Endothelial cell (in vitro differentiated cells): ENCODE data around the gene TMEM242. TPM values are rescaled to one million over a fixed set of nuclear protein-coding genes. Genes with fewer than 3 reads are reported as not detected.

Experiments used
- DNase-seq: peaks from one replicate; pipeline ENCODE4 v3.0.0; 2021; ENCODE audit warnings: low spot score
- H3K27ac Mint-ChIP-seq: one replicate; pipeline ENCODE4 v1.8.0; 2021; ENCODE audit warnings: mixed read lengths, inconsistent platforms; ENCODE audit not compliant: unreplicated experiment
- H3K27me3 Mint-ChIP-seq: one replicate; pipeline ENCODE4 v1.8.0; 2021; ENCODE audit warnings: mild to moderate bottlenecking, moderate library complexity, mixed read lengths, inconsistent platforms; ENCODE audit not compliant: unreplicated experiment
- H3K36me3 Mint-ChIP-seq: one replicate; pipeline ENCODE4 v1.8.0; 2021; ENCODE audit warnings: mild to moderate bottlenecking, low read depth, mixed read lengths, inconsistent platforms; ENCODE audit not compliant: unreplicated experiment
- H3K4me1 Mint-ChIP-seq: one replicate; pipeline ENCODE4 v1.8.0; 2021; ENCODE audit warnings: mild to moderate bottlenecking, mixed read lengths, inconsistent platforms; ENCODE audit not compliant: unreplicated experiment
- H3K4me3 Mint-ChIP-seq: one replicate; pipeline ENCODE4 v1.8.0; 2021; ENCODE audit warnings: mild to moderate bottlenecking, mixed read lengths, inconsistent platforms; ENCODE audit not compliant: unreplicated experiment
- H3K9me3 Mint-ChIP-seq: one replicate; pipeline ENCODE4 v1.8.0; 2021; ENCODE audit warnings: mixed read lengths, inconsistent platforms; ENCODE audit not compliant: unreplicated experiment
- total RNA-seq: library from RNA; stranded (reverse); fragmentation: NEBNext Ultra II Directional; extraction: Animal tissue kit (Norgen Biotek cat#: 25700); gene quantifications from one replicate; pipeline ENCODE4 v1.2.1, GENCODE V29; 2021; ENCODE audit not compliant: unreplicated experiment
- TF ChIP-seq, protein P1 (sequence below): fragments of 200-600 bp; sonication (generic); IDR thresholded peaks from one replicate; pipeline ENCODE4 v1.5.0; 2021; ENCODE audit warnings: antibody characterized with exemption; ENCODE audit not compliant: unreplicated experiment

TMEM242 gene
- total RNA-seq, 1 donor from 2014 or later: 10.8 TPM

DNA sequence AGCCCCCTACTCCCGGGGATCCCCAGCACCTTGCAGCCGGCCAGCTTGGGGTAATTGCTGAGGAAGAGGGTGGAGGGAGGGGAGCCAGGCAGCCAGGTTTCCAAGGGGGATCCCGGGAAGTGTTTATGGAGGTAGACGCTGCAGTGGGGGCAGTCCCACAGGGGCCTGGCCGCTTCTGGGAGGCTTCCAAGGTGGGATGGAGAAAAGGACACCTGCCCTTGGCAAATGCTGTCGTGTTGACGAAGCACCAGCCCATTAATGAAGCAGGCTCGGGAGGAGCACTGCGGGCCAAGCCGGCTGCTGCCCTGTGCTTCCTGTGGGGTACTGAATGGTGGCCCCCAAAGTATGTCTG lies 82.4 kb downstream of the TMEM242 start:
- DNase-seq: no peak
- no peaks in the 10 kb centered on the region for H3K9me3 Mint-ChIP-seq
- H3K4me3 Mint-ChIP-seq: no peak overlapping the region

DNA sequence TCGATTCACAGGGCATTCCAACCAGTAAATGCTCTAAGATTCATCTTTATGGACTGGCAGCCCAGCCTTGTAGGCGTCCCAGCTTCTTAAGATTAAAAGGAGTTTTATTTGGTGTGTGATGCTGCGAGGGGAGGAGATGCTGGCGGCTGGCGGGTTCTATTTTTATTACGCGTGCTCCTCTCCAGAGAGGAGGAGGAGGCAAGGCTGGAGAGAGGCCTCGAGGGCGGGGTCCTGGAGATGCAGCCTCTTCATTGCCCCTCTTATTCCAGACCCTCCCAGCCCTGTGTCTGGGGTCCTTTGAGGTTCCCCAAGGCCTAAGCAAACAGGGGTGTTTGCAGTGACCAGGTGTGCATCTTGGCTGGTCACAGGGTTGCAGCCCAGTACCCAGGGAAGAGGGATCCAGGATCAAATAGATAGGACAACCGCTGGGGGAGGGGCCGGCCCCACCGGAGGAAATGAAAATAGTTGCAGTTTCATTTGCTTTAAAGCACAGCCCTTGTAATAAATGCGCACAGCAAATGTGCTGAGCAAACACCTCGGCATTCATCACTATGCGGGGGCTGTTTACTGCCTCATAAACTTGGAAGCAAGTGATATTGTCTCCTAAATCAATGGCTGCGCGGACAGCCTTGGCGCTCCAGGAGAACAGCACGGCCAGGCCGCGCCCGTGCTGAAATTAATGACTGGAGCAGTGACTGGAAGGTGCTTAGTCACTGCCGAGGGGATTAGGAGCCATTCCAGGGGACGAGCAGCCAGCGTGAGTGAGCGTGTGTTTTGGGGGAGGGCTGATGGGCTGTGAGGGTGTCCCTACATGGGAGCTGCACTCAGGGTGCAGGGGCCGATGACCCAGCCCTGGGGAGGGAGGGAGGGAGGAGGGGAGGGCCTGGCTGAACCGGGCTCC lies 83.0 kb downstream of the TMEM242 start:
- TF ChIP-seq, protein P1, sequence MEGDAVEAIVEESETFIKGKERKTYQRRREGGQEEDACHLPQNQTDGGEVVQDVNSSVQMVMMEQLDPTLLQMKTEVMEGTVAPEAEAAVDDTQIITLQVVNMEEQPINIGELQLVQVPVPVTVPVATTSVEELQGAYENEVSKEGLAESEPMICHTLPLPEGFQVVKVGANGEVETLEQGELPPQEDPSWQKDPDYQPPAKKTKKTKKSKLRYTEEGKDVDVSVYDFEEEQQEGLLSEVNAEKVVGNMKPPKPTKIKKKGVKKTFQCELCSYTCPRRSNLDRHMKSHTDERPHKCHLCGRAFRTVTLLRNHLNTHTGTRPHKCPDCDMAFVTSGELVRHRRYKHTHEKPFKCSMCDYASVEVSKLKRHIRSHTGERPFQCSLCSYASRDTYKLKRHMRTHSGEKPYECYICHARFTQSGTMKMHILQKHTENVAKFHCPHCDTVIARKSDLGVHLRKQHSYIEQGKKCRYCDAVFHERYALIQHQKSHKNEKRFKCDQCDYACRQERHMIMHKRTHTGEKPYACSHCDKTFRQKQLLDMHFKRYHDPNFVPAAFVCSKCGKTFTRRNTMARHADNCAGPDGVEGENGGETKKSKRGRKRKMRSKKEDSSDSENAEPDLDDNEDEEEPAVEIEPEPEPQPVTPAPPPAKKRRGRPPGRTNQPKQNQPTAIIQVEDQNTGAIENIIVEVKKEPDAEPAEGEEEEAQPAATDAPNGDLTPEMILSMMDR: no peak
- Mint-ChIP-seq H3K9me3 (no peaks in the 10 kb centered on the region), H3K36me3 (peaks cover 10% of the 10 kb centered on the region), H3K4me1 (peaks cover 10% of the 10 kb centered on the region), H3K27me3 (peaks cover 21% of the 10 kb centered on the region), H3K4me3 (no peak overlapping the region), H3K27ac (no peak overlapping the region)
- DNase-seq: no peak

More for the DNA sequence above, 82.4 kb downstream of the TMEM242 start:
- Mint-ChIP-seq H3K4me1 (peaks cover 5% of the 10 kb centered on the region), H3K27me3 (peaks cover 18% of the 10 kb centered on the region), H3K27ac (no peak overlapping the region), H3K36me3 (peaks cover 10% of the 10 kb centered on the region)
- TF ChIP-seq, protein P1: no peak

DNA sequence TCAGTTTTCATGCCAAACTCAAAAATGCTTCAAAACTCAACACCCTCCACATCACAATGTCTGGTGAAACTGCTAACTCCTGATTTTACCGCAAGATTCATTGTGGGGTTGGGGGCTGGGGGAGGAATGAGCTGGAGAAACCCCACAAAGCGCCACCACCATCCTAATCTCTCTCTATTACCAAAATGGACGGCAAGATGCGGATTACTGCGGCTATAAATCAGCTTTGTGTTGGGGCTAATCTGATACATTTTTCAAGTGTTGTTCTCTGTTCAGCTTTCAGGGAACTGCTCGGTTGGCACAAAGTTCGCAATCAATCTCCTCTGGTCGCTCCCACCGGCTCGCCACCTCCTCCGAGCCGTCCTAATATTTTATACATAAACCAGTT lies 83.7 kb downstream of the TMEM242 start:
- Mint-ChIP-seq H3K4me1 (peaks cover 14% of the 10 kb centered on the region), H3K9me3 (no peaks in the 10 kb centered on the region), H3K27ac (no peak overlapping the region), H3K27me3 (peaks cover 26% of the 10 kb centered on the region), H3K4me3 (no peak overlapping the region), H3K36me3 (peaks cover 12% of the 10 kb centered on the region)
- TF ChIP-seq, protein P1: no peak
- no peak for DNase-seq

Other genes with a start within 250 kb of the TMEM242 start
- gene ZDHHC14, start 57.7 kb upstream of the TMEM242 start, total RNA-seq: 26.1 TPM